ENCODE results near the gene ZNF407. TPM values are rescaled to one million over a fixed set of nuclear protein-coding genes. Genes with fewer than 3 reads are reported as not detected.

The ZNF407 gene
- total and polyA plus RNA-seq, 2 donors from 2014 or later = 2.5 to 17.8 TPM

GRCh38 chr18:74651327-74652128 lies 53.9 kb downstream of the ZNF407 start:
- H3K9ac ChIP-seq (ENCODE audit: low read length in 3 of 3) = no peak overlapping the region
- no peak overlapping the region for H3K27ac ChIP-seq (ENCODE audit: low read depth in 2 of 2, low read length in 2 of 2)
- H3K36me3 ChIP-seq (ENCODE audit: control insufficient read depth in 2 of 3, insufficient read depth in 3 of 3, low read length in 3 of 3) = no peaks in the 10 kb centered on the region
- DNase-seq (no peak), FAIRE-seq (no peak)
- intact Hi-C loops (cut with DNase I) = no loop called here
- H3K4me1 ChIP-seq (ENCODE audit: control insufficient read depth in 2 of 3, insufficient read depth in 2 of 3, low read depth in 1 of 3, low read length in 3 of 3) = no peaks in the 10 kb centered on the region
- H3K4me3 ChIP-seq (ENCODE audit: low read length in 3 of 3) = no peak overlapping the region
- H3K27me3 ChIP-seq (ENCODE audit: control insufficient read depth, insufficient read depth, low read length) = no peaks in the 10 kb centered on the region
- TF ChIP-seq, protein P1, sequence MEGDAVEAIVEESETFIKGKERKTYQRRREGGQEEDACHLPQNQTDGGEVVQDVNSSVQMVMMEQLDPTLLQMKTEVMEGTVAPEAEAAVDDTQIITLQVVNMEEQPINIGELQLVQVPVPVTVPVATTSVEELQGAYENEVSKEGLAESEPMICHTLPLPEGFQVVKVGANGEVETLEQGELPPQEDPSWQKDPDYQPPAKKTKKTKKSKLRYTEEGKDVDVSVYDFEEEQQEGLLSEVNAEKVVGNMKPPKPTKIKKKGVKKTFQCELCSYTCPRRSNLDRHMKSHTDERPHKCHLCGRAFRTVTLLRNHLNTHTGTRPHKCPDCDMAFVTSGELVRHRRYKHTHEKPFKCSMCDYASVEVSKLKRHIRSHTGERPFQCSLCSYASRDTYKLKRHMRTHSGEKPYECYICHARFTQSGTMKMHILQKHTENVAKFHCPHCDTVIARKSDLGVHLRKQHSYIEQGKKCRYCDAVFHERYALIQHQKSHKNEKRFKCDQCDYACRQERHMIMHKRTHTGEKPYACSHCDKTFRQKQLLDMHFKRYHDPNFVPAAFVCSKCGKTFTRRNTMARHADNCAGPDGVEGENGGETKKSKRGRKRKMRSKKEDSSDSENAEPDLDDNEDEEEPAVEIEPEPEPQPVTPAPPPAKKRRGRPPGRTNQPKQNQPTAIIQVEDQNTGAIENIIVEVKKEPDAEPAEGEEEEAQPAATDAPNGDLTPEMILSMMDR (IDR thresholded peaks at IDR 0.05; ENCODE audit: borderline replicate concordance, extremely low read depth, insufficient read depth) = no peak
- H3K9me3 ChIP-seq (ENCODE audit: control insufficient read depth in 2 of 3, insufficient read depth in 1 of 3, low read length in 3 of 3) = no peaks in the 10 kb centered on the region

DNA sequence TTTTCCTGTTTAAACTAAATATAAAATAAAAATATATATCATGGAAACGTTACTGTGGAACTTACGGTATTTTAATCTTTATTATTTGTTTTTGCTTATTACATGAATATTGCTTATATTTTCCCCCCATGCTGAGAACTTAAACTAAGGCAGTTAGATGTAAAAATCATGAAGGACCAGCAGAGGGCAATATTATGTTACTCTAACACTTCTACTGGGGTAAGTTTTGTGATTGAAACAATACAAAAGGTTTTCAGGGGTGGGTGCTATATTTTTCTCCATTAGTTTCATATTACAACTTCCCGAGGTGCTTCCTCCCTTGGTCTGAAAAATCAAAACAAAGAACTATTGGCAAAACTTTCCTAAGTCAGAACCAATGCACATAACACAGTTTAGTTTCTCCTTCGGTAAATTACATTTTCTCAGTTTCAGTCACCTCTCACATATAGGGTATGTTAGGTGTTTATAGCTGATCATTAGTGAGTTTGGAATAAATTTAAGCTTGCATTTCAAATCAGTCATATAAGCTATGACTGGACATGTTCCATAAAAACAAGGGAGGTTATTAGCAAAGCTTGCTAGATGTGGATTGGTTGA lies 54.8 kb downstream of the ZNF407 start:
- no peak overlapping the region for H3K9ac ChIP-seq (ENCODE audit: low read length in 3 of 3)
- intact Hi-C loops (cut with DNase I) = no loop called here
- FAIRE-seq (peak; percentile 85), DNase-seq (peak in 2 of 5 donors; percentile 39 to 51)
- TF ChIP-seq, protein P1 (IDR thresholded peaks at IDR 0.05; ENCODE audit: borderline replicate concordance, extremely low read depth, insufficient read depth) = peak; percentile 38
- no peaks in the 10 kb centered on the region for H3K9me3 ChIP-seq (ENCODE audit: control insufficient read depth in 2 of 3, insufficient read depth in 1 of 3, low read length in 3 of 3)
- no peak overlapping the region for H3K4me3 ChIP-seq (ENCODE audit: low read length in 3 of 3)
- H3K27ac ChIP-seq (ENCODE audit: low read depth in 2 of 2, low read length in 2 of 2) = no peak overlapping the region
- no peaks in the 10 kb centered on the region for H3K4me1 ChIP-seq (ENCODE audit: control insufficient read depth in 2 of 3, insufficient read depth in 2 of 3, low read depth in 1 of 3, low read length in 3 of 3)
- no peaks in the 10 kb centered on the region for H3K36me3 ChIP-seq (ENCODE audit: control insufficient read depth in 2 of 3, insufficient read depth in 3 of 3, low read length in 3 of 3)
- no peaks in the 10 kb centered on the region for H3K27me3 ChIP-seq (ENCODE audit: control insufficient read depth, insufficient read depth, low read length)

GRCh38 chr18:74654638-74655037 lies 57.0 kb downstream of the ZNF407 start:
- H3K4me1 ChIP-seq (ENCODE audit: control insufficient read depth in 2 of 3, insufficient read depth in 2 of 3, low read depth in 1 of 3, low read length in 3 of 3) = no peaks in the 10 kb centered on the region
- no peak overlapping the region for H3K4me3 ChIP-seq (ENCODE audit: low read length in 3 of 3)
- no peaks in the 10 kb centered on the region for H3K27me3 ChIP-seq (ENCODE audit: control insufficient read depth, insufficient read depth, low read length)
- no peak for FAIRE-seq
- no peak overlapping the region for H3K27ac ChIP-seq (ENCODE audit: low read depth in 2 of 2, low read length in 2 of 2)
- peak in 1 of 5 donors; percentile 47 for DNase-seq
- no peak overlapping the region for H3K9ac ChIP-seq (ENCODE audit: low read length in 3 of 3)
- no peaks in the 10 kb centered on the region for H3K36me3 ChIP-seq (ENCODE audit: control insufficient read depth in 2 of 3, insufficient read depth in 3 of 3, low read length in 3 of 3)
- TF ChIP-seq, protein P1 (IDR thresholded peaks at IDR 0.05; ENCODE audit: borderline replicate concordance, extremely low read depth, insufficient read depth) = no peak
- intact Hi-C loops (cut with DNase I) = no loop called here
- no peaks in the 10 kb centered on the region for H3K9me3 ChIP-seq (ENCODE audit: control insufficient read depth in 2 of 3, insufficient read depth in 1 of 3, low read length in 3 of 3)
